Left colon (tissue), 2 donors: ENCODE results near the gene PATE2. TPM values are rescaled to one million over a fixed set of nuclear protein-coding genes. Genes with fewer than 3 reads are reported as not detected.

Experiments
- ATAC-seq: fragments of 200-7000 bp; cut with Tn5 transposase; one replicate; pipeline ENCODE4 v1.9.1; 2020; ENCODE audit warnings: mild to moderate bottlenecking, moderate library complexity
- DNase-seq, 2 donors: peaks; one replicate each; pipeline ENCODE4 v3.0.0-alpha.2; 2020
- intact Hi-C, 2 donors: fragments of 100-400 bp; cut with DNase I in 1 of 2; cut with micrococcal nuclease in 1 of 2; formaldehyde crosslinking; loops; one replicate each; pipeline versions ENCODE4 v1.11.2 to v1.14.0; 2022; cut with DNase I, micrococcal nuclease
- long read RNA-seq: library from polyadenylated mRNA; unstranded; transcript quantifications from one replicate; pipeline ENCODE4 v2.0.0, GENCODE V29; 2021
- total RNA-seq, 2 donors: library from RNA; stranded (reverse); fragmentation: NEBNext Ultra II Directional; extraction: Animal tissue kit (Norgen Biotek cat#: 25700); gene quantifications; one replicate each; pipeline ENCODE4 v1.2.1, GENCODE V29; 2021
- donor health status: DM: no; HTN: no; CAD: no.
- donor health status: DM: yes; HTN: yes; CAD: no.

The PATE2 gene
- not detected for total RNA-seq
- long read RNA-seq = 0 reads

GRCh38 chr11:125778728-125779127, at the start of gene PATE2:
PATE2 (minus strand) TSS chr11:125778828; CDS start chr11:125778773, 55 bp downstream.
- intact Hi-C loops = no loop called here
- DNase-seq = no peak
- no peak for ATAC-seq

GRCh38 chr11:125807909-125808308, 29.3 kb upstream of the PATE2 start:
- intact Hi-C loops = no loop called here

GRCh38 chr11:125802387-125802786, 23.8 kb upstream of the PATE2 start:
- ATAC-seq = no peak
- intact Hi-C loops = no loop called here
- no peak for DNase-seq

More at GRCh38 chr11:125807909-125808308, 29.3 kb upstream of the PATE2 start:
- DNase-seq = no peak
- ATAC-seq = no peak

GRCh38 chr11:125799808-125800207, 21.2 kb upstream of the PATE2 start:
- intact Hi-C loops = no loop called here
- DNase-seq = no peak
- no peak for ATAC-seq

GRCh38 chr11:125797641-125798040, 19.0 kb upstream of the PATE2 start:
- no peak for DNase-seq
- no peak for ATAC-seq
- intact Hi-C loops = no loop called here

GRCh38 chr11:125790825-125791224, 12.2 kb upstream of the PATE2 start:
- no peak for ATAC-seq

GRCh38 chr11:125787827-125788226, 9.2 kb upstream of the PATE2 start, which contains the start of gene PATE3:
PATE3 (plus strand) TSS chr11:125788127; CDS start chr11:125788152, 25 bp downstream.
- ATAC-seq (no peak), DNase-seq (no peak)
- intact Hi-C loops = no loop called here

More at GRCh38 chr11:125790825-125791224, 12.2 kb upstream of the PATE2 start:
- no peak for DNase-seq
- intact Hi-C loops = no loop called here

- DNase-seq = no peak
- intact Hi-C loops = no loop called here
- ATAC-seq = no peak
These were observed 6.0 kb upstream of the PATE2 start for GRCh38 chr11:125784678-125785077.

GRCh38 chr11:125777309-125777708, 1.3 kb downstream of the PATE2 start:
- intact Hi-C loops = no loop called here
- ATAC-seq (no peak), DNase-seq (no peak)

- ATAC-seq = no peak
- intact Hi-C loops = no loop called here
- DNase-seq = no peak
These were observed 5.1 kb downstream of the PATE2 start for GRCh38 chr11:125773516-125773915.

- ATAC-seq = no peak
- DNase-seq = no peak
- intact Hi-C loops = no loop called here
These were observed 5.7 kb downstream of the PATE2 start for GRCh38 chr11:125772834-125773505.

- DNase-seq (no peak), ATAC-seq (no peak)
- intact Hi-C loops = no loop called here
These were observed 8.0 kb downstream of the PATE2 start for GRCh38 chr11:125770583-125770982.

- no peak for DNase-seq
- ATAC-seq = no peak
- intact Hi-C loops = no loop called here
These were observed 10.1 kb downstream of the PATE2 start for GRCh38 chr11:125768336-125769046.

GRCh38 chr11:125766251-125766650, 12.4 kb downstream of the PATE2 start:
- no peak for ATAC-seq
- no peak for DNase-seq
- intact Hi-C loops = no loop called here

- ATAC-seq (no peak), DNase-seq (no peak)
- intact Hi-C loops = no loop called here
These were observed 15.1 kb downstream of the PATE2 start for GRCh38 chr11:125763483-125763882.

- DNase-seq (no peak), ATAC-seq (no peak)
- intact Hi-C loops = no loop called here
These were observed 16.2 kb downstream of the PATE2 start for GRCh38 chr11:125762445-125762844.

- intact Hi-C loops = no loop called here
- ATAC-seq (no peak), DNase-seq (no peak)
These were observed 22.6 kb downstream of the PATE2 start for GRCh38 chr11:125756050-125756449.

- DNase-seq (no peak), ATAC-seq (no peak)
- intact Hi-C loops = no loop called here
These were observed 28.0 kb downstream of the PATE2 start for GRCh38 chr11:125750629-125751028.

- intact Hi-C loops = no loop called here
- ATAC-seq (no peak), DNase-seq (no peak)
These were observed 32.6 kb downstream of the PATE2 start, which contains the start of gene PATE1 for GRCh38 chr11:125745979-125746378. PATE1 (plus strand) TSS chr11:125746279; CDS start chr11:125746305, 26 bp downstream.

GRCh38 chr11:125743681-125744080, 34.9 kb downstream of the PATE2 start:
- DNase-seq = no peak
- no peak for ATAC-seq
- intact Hi-C loops = no loop called here
